H9 (cell line): ENCODE measurements around the gene SPIRE2. TPM values are rescaled to one million over a fixed set of nuclear protein-coding genes. Genes with fewer than 3 reads are reported as not detected.

ENCODE experiments used
- DNase-seq: peaks from one replicate; pipeline ENCODE4 v3.0.0-alpha.2; 2017
- H2AFZ ChIP-seq: one replicate; pipeline ENCODE4 v1.6.1; 2013; ENCODE audit warnings: mild to moderate bottlenecking, low read length, control low read depth, moderate library complexity
- H2AK5ac ChIP-seq: 2 replicates; pipeline ENCODE4 v1.6.1; 2013; ENCODE audit warnings: low read length, control low read depth, mixed read lengths; ENCODE audit not compliant: insufficient read length
- H2BK120ac ChIP-seq: one replicate; pipeline ENCODE4 v1.6.1; 2013; ENCODE audit warnings: low read depth, mild to moderate bottlenecking, low read length, control low read depth, inconsistent platforms; ENCODE audit not compliant: poor library complexity, severe bottlenecking
- H2BK12ac ChIP-seq: 2 replicates; pipeline ENCODE4 v1.6.1; 2013; ENCODE audit warnings: low read length, control low read depth, mixed read lengths, low read depth; ENCODE audit not compliant: insufficient read length
- H2BK15ac ChIP-seq: 2 replicates; pipeline ENCODE4 v1.6.1; 2013; ENCODE audit warnings: low read depth, low read length, control low read depth
- H2BK20ac ChIP-seq: one replicate; pipeline ENCODE4 v1.6.1; 2013; ENCODE audit warnings: low read depth, mild to moderate bottlenecking, low read length, control low read depth, inconsistent platforms; ENCODE audit not compliant: poor library complexity, severe bottlenecking
- H2BK5ac ChIP-seq: 2 replicates; pipeline ENCODE4 v1.6.1; 2013; ENCODE audit warnings: low read length, control low read depth, mixed read lengths; ENCODE audit not compliant: insufficient read length
- H3K14ac ChIP-seq: 2 replicates; pipeline ENCODE4 v1.6.1; 2013; ENCODE audit warnings: low read length, control low read depth; ENCODE audit not compliant: insufficient read depth
- H3K18ac ChIP-seq: 2 replicates; pipeline ENCODE4 v1.6.1; 2013; ENCODE audit warnings: low read depth, mild to moderate bottlenecking, mixed read lengths, low read length, control low read depth; ENCODE audit not compliant: insufficient read length
- H3K23ac ChIP-seq: 2 replicates; pipeline ENCODE4 v1.6.1; 2013; ENCODE audit warnings: low read length, control low read depth, mixed read lengths, low read depth; ENCODE audit not compliant: insufficient read length
- H3K23me2 ChIP-seq: 2 replicates; pipeline ENCODE4 v1.6.1; 2013; ENCODE audit warnings: low read depth, mild to moderate bottlenecking, mixed read lengths, low read length, control low read depth; ENCODE audit not compliant: insufficient read length, poor library complexity, severe bottlenecking
- H3K27ac ChIP-seq: 2 replicates; pipeline ENCODE4 v1.5.1; 2013; ENCODE audit warnings: low read length, control low read depth, mixed read lengths, low read depth; ENCODE audit not compliant: insufficient read length
- H3K27me3 ChIP-seq: 2 replicates; pipeline ENCODE4 v1.6.1; 2013; ENCODE audit warnings: low read length, control low read depth, inconsistent platforms; ENCODE audit not compliant: insufficient read depth
- H3K4ac ChIP-seq: 2 replicates; pipeline ENCODE4 v1.6.1; 2013; ENCODE audit warnings: low read depth, mild to moderate bottlenecking, control low read depth, inconsistent platforms, low read length, moderate library complexity
- H3K4me1 ChIP-seq: 2 replicates; pipeline ENCODE4 v1.6.1; 2013; ENCODE audit warnings: low read length, control low read depth, inconsistent platforms; ENCODE audit not compliant: insufficient read depth
- H3K4me2 ChIP-seq: 2 replicates; pipeline ENCODE4 v1.6.1; 2013; ENCODE audit warnings: low read length, control low read depth, mixed read lengths; ENCODE audit not compliant: insufficient read length, insufficient read depth
- H3K56ac ChIP-seq: 2 replicates; pipeline ENCODE4 v1.6.1; 2013; ENCODE audit warnings: low read depth, mild to moderate bottlenecking, mixed read lengths, low read length, control low read depth; ENCODE audit not compliant: insufficient read length
- H3K79me1 ChIP-seq: 2 replicates; pipeline ENCODE4 v1.6.1; 2013; ENCODE audit warnings: low read depth, mild to moderate bottlenecking, moderate library complexity, low read length, control low read depth, inconsistent platforms; ENCODE audit not compliant: insufficient read depth, poor library complexity, severe bottlenecking
- H3K79me2 ChIP-seq: 2 replicates; pipeline ENCODE4 v1.6.1; 2013; ENCODE audit warnings: low read length, control low read depth, inconsistent platforms; ENCODE audit not compliant: insufficient read depth
- H3K9ac ChIP-seq: 2 replicates; pipeline ENCODE4 v1.6.1; 2013; ENCODE audit warnings: low read length, control low read depth, mixed read lengths; ENCODE audit not compliant: insufficient read length; ENCODE audit errors: extremely low read depth
- H3K9me3 ChIP-seq: one replicate; pipeline ENCODE4 v1.6.1; 2013; ENCODE audit warnings: low read depth, low read length, inconsistent platforms; ENCODE audit not compliant: control insufficient read depth
- H3T11ph ChIP-seq: one replicate; pipeline ENCODE4 v1.6.1; 2013; ENCODE audit warnings: mild to moderate bottlenecking, low read length, control low read depth, inconsistent platforms
- H4K20me1 ChIP-seq: one replicate; pipeline ENCODE4 v1.6.1; 2013; ENCODE audit not compliant: control insufficient read depth, insufficient read length, insufficient read depth
- H4K5ac ChIP-seq: 2 replicates; pipeline ENCODE4 v1.6.1; 2013; ENCODE audit warnings: low read depth, mild to moderate bottlenecking, mixed read lengths, low read length, control low read depth; ENCODE audit not compliant: insufficient read length
- H4K8ac ChIP-seq: replicated peaks from 2 replicates; pipeline ENCODE4 v1.6.1; 2013; ENCODE audit warnings: low read length, control low read depth, mixed read lengths, low read depth; ENCODE audit not compliant: insufficient read length
- H4K91ac ChIP-seq: 2 replicates; pipeline ENCODE4 v1.6.1; 2013; ENCODE audit warnings: low read depth, mild to moderate bottlenecking, moderate library complexity, mixed read lengths, low read length, control low read depth; ENCODE audit not compliant: insufficient read length
- H3K27ac Mint-ChIP-seq, 3 experiments: 2 replicates in 2 of 3; 3 replicates in 1 of 3; pipeline ENCODE4 v1.8.0; 2020 to 2021; ENCODE audit warnings: mixed read lengths in 3 of 3, mild to moderate bottlenecking in 1 of 3, moderate library complexity in 1 of 3
- H3K27me3 Mint-ChIP-seq: 2 replicates; pipeline ENCODE4 v1.8.0; 2021; ENCODE audit warnings: low read depth, mild to moderate bottlenecking, moderate library complexity, mixed read lengths
- H3K36me3 Mint-ChIP-seq, 3 experiments: 2 replicates in 2 of 3; 3 replicates in 1 of 3; pipeline ENCODE4 v1.8.0; 2020 to 2021; ENCODE audit warnings: low read depth in 3 of 3, mixed read lengths in 3 of 3; ENCODE audit not compliant: insufficient read depth in 1 of 3
- H3K4me1 Mint-ChIP-seq, 2 experiments: 2 replicates each; pipeline ENCODE4 v1.8.0; 2020; ENCODE audit warnings: mixed read lengths in 2 of 2
- H3K4me3 Mint-ChIP-seq, 2 experiments: 2 replicates in 1 of 2; 3 replicates in 1 of 2; pipeline ENCODE4 v1.8.0; 2020 to 2021; ENCODE audit warnings: mild to moderate bottlenecking in 2 of 2, mixed read lengths in 2 of 2, moderate library complexity in 1 of 2
- H3K9me3 Mint-ChIP-seq, 2 experiments: 2 replicates in 1 of 2; 3 replicates in 1 of 2; pipeline ENCODE4 v1.8.0; 2020; ENCODE audit warnings: mild to moderate bottlenecking in 2 of 2, mixed read lengths in 2 of 2, moderate library complexity in 1 of 2
- CTCF ChIP-seq: fragments of 200-600 bp; sonication (generic); conservative IDR thresholded peaks from 3 replicates; pipeline ENCODE4 v1.8.0; 2021; ENCODE audit warnings: antibody characterized with exemption, mild to moderate bottlenecking
- WGBS: extraction: QIAGEN DNeasy Blood & Tissue Kit; methylation state at CpG from one replicate; pipeline ENCODE4 v1.1.7; 2013; ENCODE audit warnings: missing lambda C conversion rate, low lambda C conversion rate, mixed read lengths; ENCODE audit not compliant: insufficient read length; ENCODE audit errors: extremely low coverage; 5-methylcytosine and 5-hydroxymethylcytosine counted together
- total RNA-seq: library from RNA; stranded (reverse); gene quantifications from 2 replicates; pipeline ENCODE4 v1.2.1, GENCODE V29; 2021

Gene SPIRE2
- total RNA-seq, 1 experiment from 2014 or later: 6.9 TPM

DNA sequence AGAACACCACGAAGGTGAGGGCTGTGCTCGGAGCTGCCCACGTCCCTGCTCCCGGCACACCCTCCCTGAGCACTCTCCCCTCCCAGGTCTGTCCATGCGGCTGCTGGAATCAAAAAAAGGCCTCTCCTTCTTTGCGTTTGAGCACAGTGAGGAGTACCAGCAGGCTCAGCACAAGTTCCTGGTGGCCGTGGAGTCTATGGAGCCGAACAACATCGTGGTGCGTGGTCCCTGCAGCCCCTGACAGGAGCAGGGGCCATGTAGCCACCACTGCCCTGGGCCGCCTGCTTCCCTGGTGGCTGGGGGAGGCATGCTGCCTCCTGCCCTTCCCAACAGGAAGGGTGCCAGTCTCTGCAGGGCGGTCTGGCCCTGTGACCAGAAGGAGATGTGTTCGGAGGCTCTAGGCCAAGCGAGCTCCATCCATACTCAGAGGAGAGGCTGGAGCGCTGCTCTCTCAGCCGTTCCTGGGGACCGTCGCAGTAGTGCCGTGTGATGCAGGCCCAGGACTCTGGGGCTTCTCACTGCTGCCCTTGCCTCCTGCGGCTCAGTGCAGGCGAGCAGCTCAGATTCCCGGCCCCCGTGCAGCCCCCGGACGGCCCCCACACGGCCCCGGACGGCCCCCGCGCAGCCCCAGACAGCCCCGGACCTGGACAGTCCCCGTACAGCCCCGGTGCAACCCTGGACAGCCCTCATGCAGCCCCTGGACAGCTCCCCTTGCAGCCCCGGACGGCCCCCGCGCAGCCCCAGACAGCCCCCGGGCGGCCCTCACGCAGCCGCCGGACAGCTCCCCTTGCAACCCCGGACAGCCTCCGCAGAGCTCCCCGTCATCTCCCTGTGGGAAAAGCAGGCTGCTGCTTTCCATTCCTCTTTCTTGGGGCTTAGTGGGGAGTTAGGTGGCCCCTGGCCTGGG is 65.6 kb downstream of the SPIRE2 start:
- H3K9me3 Mint-ChIP-seq: no peaks in the 10 kb centered on the region
- Histone ChIP-seq H4K8ac (no peak overlapping the region), H3K23me2 (no peaks in the 10 kb centered on the region), H3K14ac (no peak overlapping the region), H3K56ac (no peak overlapping the region), H2BK12ac (no peak overlapping the region), H4K91ac (no peak overlapping the region), H3K4me2 (no peak overlapping the region), H4K5ac (no peak overlapping the region), H3K9me3 (no peaks in the 10 kb centered on the region), H4K20me1 (no peaks in the 10 kb centered on the region), H3K18ac (no peak overlapping the region), H3K23ac (no peak overlapping the region), H2AFZ (no peak overlapping the region), H2BK20ac (no peak overlapping the region), H3K27ac (no peak overlapping the region), H3K4ac (no peak overlapping the region), H3T11ph (no peak overlapping the region), H3K9ac (no peak overlapping the region), H3K79me1 (no peaks in the 10 kb centered on the region), H2BK5ac (no peak overlapping the region), H3K27me3 (no peaks in the 10 kb centered on the region), H2AK5ac (no peak overlapping the region), H3K79me2 (no peaks in the 10 kb centered on the region), H2BK120ac (no peak overlapping the region), H2BK15ac (no peak overlapping the region), H3K4me1 (no peaks in the 10 kb centered on the region)
- WGBS: no CpG with 5 or more reads among the region's 45 CpGs
- no peak for TF ChIP-seq CTCF
- no peak overlapping the region for H3K4me3 Mint-ChIP-seq
- no peaks in the 10 kb centered on the region for H3K4me1 Mint-ChIP-seq
- H3K36me3 Mint-ChIP-seq: peaks cover 15 to 63% (median 62%) of the 10 kb centered on the region in 3 experiments
- DNase-seq: no peak
- no peak overlapping the region for H3K27ac Mint-ChIP-seq
- H3K27me3 Mint-ChIP-seq: no peaks in the 10 kb centered on the region
